Measurements from ENCODE around the gene MN1. TPM values are rescaled to one million over a fixed set of nuclear protein-coding genes. Genes with fewer than 3 reads are reported as not detected.

MN1 gene
- total and polyA plus RNA-seq, 12 donors: 2.3 to 8.3 (median 5.5) TPM

GRCh38 chr22:27740202-27740748 is 61.3 kb downstream of the MN1 start:
- no peak overlapping the region for H3K27ac ChIP-seq
- no peak for DNase-seq
- no peak overlapping the region for H3K4me3 ChIP-seq
- no peaks in the 10 kb centered on the region for H3K4me1 ChIP-seq
- H3K36me3 ChIP-seq: no peaks in the 10 kb centered on the region
- intact Hi-C loops (cut with DNase I): no loop called here
- no peak for ATAC-seq
- H3K27me3 ChIP-seq: no peaks in the 10 kb centered on the region
- H3K9me3 ChIP-seq: peaks cover 0 to 21% (median 9%) of the 10 kb centered on the region in 11 donors
- WGBS, 2 donors: 92% methylated on average over 3 of the region's 3 CpGs
- TF ChIP-seq CTCF (IDR thresholded peaks at IDR 0.05): no peak

- peaks cover 0 to 21% (median 9%) of the 10 kb centered on the region in 11 donors for H3K9me3 ChIP-seq
- H3K36me3 ChIP-seq: no peaks in the 10 kb centered on the region
- intact Hi-C loops (cut with DNase I): no loop called here
- H3K27me3 ChIP-seq: no peaks in the 10 kb centered on the region
- no peak for TF ChIP-seq CTCF (IDR thresholded peaks at IDR 0.05)
- DNase-seq (no peak), ATAC-seq (no peak)
- no peak overlapping the region for H3K27ac ChIP-seq
- H3K4me3 ChIP-seq: no peak overlapping the region
- H3K4me1 ChIP-seq: no peaks in the 10 kb centered on the region
- 94 to 95% methylated on average over 4 of the region's 4 CpGs for WGBS, 2 donors
These were observed 64.0 kb downstream of the MN1 start for GRCh38 chr22:27737521-27737920.

- no peaks in the 10 kb centered on the region for H3K4me1 ChIP-seq
- H3K9me3 ChIP-seq: peaks cover 0 to 12% (median 8%) of the 10 kb centered on the region in 11 donors
- WGBS, 2 donors: 92 to 93% methylated on average over 4 of the region's 4 CpGs
- ATAC-seq (no peak), DNase-seq (no peak)
- no peak overlapping the region for H3K27ac ChIP-seq
- no peaks in the 10 kb centered on the region for H3K36me3 ChIP-seq
- no peak for TF ChIP-seq CTCF (IDR thresholded peaks at IDR 0.05)
- no peaks in the 10 kb centered on the region for H3K27me3 ChIP-seq
- no peak overlapping the region for H3K4me3 ChIP-seq
- intact Hi-C loops (cut with DNase I): no loop called here
These were observed 67.5 kb downstream of the MN1 start for GRCh38 chr22:27734066-27734465.

- Histone ChIP-seq H3K27me3 (no peaks in the 10 kb centered on the region), H3K4me3 (no peak overlapping the region), H3K9me3 (peaks cover 0 to 10% (median 8%) of the 10 kb centered on the region in 11 donors), H3K36me3 (no peaks in the 10 kb centered on the region), H3K4me1 (peaks cover 0 to 6% (median 1%) of the 10 kb centered on the region in 9 donors), H3K27ac (no peak overlapping the region)
- ATAC-seq (no peak), DNase-seq (no peak)
- no peak for TF ChIP-seq CTCF (IDR thresholded peaks at IDR 0.05)
- WGBS, 2 donors: 87 to 88% methylated on average over 6 of the region's 6 CpGs
- intact Hi-C loops (cut with DNase I): no loop called here
These were observed 68.7 kb downstream of the MN1 start for GRCh38 chr22:27732841-27733240.
